ENCODE measurements around the gene CDK2AP2. TPM values are rescaled to one million over a fixed set of nuclear protein-coding genes. Genes with fewer than 3 reads are reported as not detected.

The CDK2AP2 gene
- total and polyA plus RNA-seq, 2 of the 8 experiments (the other 6 are each of a cell fraction or from before 2014, with no cell fraction given): 49.6 to 65.1 TPM

GRCh38 chr11:67543585-67543984, 35.6 kb upstream of the CDK2AP2 start:
- ChIA-PET POLR2A (ENCODE audit: partially characterized antibody) (interaction anchor here (1.0 to 1.4 kb wide), 2 partner anchors 17 to 77 kb away, joined by 3 read pairs; no protein-coding TSS in a partner anchor), CTCF (ENCODE audit: partially characterized antibody) (interaction anchor here (2.3 to 3.3 kb wide), 3 partner anchors 10 to 71 kb away, joined by 6 to 11 read pairs (median 10); no protein-coding TSS in a partner anchor)
- Histone ChIP-seq H3K56ac (replicated peaks; ENCODE audit: insufficient read length, low read depth, low read length) (no peak overlapping the region), H3K23ac (ENCODE audit: insufficient read length) (no peak overlapping the region), H4K91ac (replicated peaks; ENCODE audit: insufficient read length, low read length) (no peak overlapping the region), H2BK20ac (ENCODE audit: low read length) (no peak overlapping the region), H2BK15ac (ENCODE audit: low read length) (peak overlapping the region; percentile 46; the same call in 1 of the 2 replicates), H3K9me3 (ENCODE audit: insufficient read depth in 2 of 2, low read depth in 1 of 2, low read length in 1 of 2) (peaks cover 0 to 3% of the 10 kb centered on the region in 2 experiments; a peak in 1 of 4 replicates), H3K4me2 (ENCODE audit: insufficient read depth in 1 of 2, low read depth in 2 of 2, low read length in 2 of 2) (no peak overlapping the region), H2BK5ac (ENCODE audit: low read depth, low read length) (no peak overlapping the region), H4K20me1 (replicated peaks in 1 of 2; ENCODE audit: control insufficient read depth in 1 of 2, insufficient read depth in 2 of 2, low read length in 2 of 2) (no peaks in the 10 kb centered on the region), H3K79me2 (ENCODE audit: control insufficient read depth in 1 of 2, insufficient read depth in 2 of 2, low read length in 2 of 2) (no peaks in the 10 kb centered on the region), H2AK5ac (ENCODE audit: low read depth, low read length) (no peak overlapping the region), H2AFZ (ENCODE audit: low read length) (no peak overlapping the region), H4K5ac (ENCODE audit: insufficient read length, low read depth, low read length) (no peak overlapping the region), H4K8ac (ENCODE audit: extremely low read depth, insufficient read depth, low read length) (no peak overlapping the region), H3K23me2 (ENCODE audit: low read depth, low read length) (no peaks in the 10 kb centered on the region), H3K36me3 (ENCODE audit: control insufficient read depth in 2 of 4, insufficient read depth in 4 of 4, low read length in 3 of 4) (no peaks in the 10 kb centered on the region), H3K14ac (ENCODE audit: insufficient read length) (no peak overlapping the region), H3K18ac (ENCODE audit: extremely low read depth, low read length) (no peak overlapping the region; the same call in 1 of the 2 replicates), H2BK120ac (replicated peaks; ENCODE audit: low read depth, low read length) (no peak overlapping the region), H3K27me3 (replicated peaks in 1 of 4; ENCODE audit: control insufficient read depth in 3 of 4, extremely low read depth in 1 of 4, insufficient read depth in 3 of 4, low read length in 3 of 4) (no peaks in the 10 kb centered on the region; a peak in 1 of 7 replicates), H2BK12ac (ENCODE audit: low read depth, low read length) (peak overlapping the region; percentile 50; the same call in 1 of the 2 replicates), H3K79me1 (ENCODE audit: low read depth, low read length) (no peaks in the 10 kb centered on the region), H3K9ac (replicated peaks in 1 of 4; ENCODE audit: extremely low read depth in 1 of 4, low read depth in 3 of 4, low read length in 3 of 4) (no peak overlapping the region), H3K4ac (replicated peaks; ENCODE audit: insufficient read length, low read depth, low read length) (peak overlapping the region; percentile 2), H3K4me1 (replicated peaks in 1 of 4; ENCODE audit: control insufficient read depth in 3 of 4, insufficient read depth in 4 of 4, low read length in 3 of 4) (peaks cover 0 to 5% (median 0%) of the 10 kb centered on the region in 4 experiments; a peak in 2 of 7 replicates), H3K4me3 (ENCODE audit: extremely low read depth in 1 of 4, insufficient read depth in 2 of 4, low read depth in 3 of 4, low read length in 4 of 4) (no peak overlapping the region), H3K27ac (ENCODE audit: low read depth, low read length) (no peak overlapping the region)
- DNase-seq (ENCODE audit: low read depth in 1 of 2, low spot score in 2 of 2) (no peak), FAIRE-seq (no peak)
- WGBS, 2 experiments (ENCODE audit: extremely low coverage in 1 of 2, insufficient coverage in 1 of 2, insufficient read length in 1 of 2, insufficient replicate concordance in 2 of 2, low coverage in 1 of 2, low lambda C conversion rate in 2 of 2, missing lambda C conversion rate in 1 of 2): 93% methylated on average over 2 of the region's 2 CpGs; no CpG with 5 or more reads in 1 of the 2 experiments
- no peak for TF ChIP-seq RXRA (IDR thresholded peaks at IDR 0.05; ENCODE audit: insufficient read depth, low read depth, low read length)
- no peak for TF ChIP-seq SP2 (IDR thresholded peaks at IDR 0.05; ENCODE audit: low read length)
- no peak for TF ChIP-seq USF2 (IDR thresholded peaks at IDR 0.05; ENCODE audit: low read length)
- TF ChIP-seq RAD21 (IDR thresholded peaks at IDR 0.05 in 1 of 2, conservative IDR thresholded peaks at IDR 0.05 in 1 of 2; ENCODE audit: low read depth in 2 of 2, low read length in 2 of 2): no peak
- peak; percentile 49; the same call in 1 of the 2 replicates for TF ChIP-seq KDM1A (IDR thresholded peaks at IDR 0.05; ENCODE audit: borderline replicate concordance, low read length)
